ENCODE data around the gene EFNB2. TPM values are rescaled to one million over a fixed set of nuclear protein-coding genes. Genes with fewer than 3 reads are reported as not detected.
A peak's percentile ranks its signal among the peaks of the same experiment; 100 is the strongest.

EFNB2 gene
- total RNA-seq, 1 experiment from 2014 or later: 15.9 TPM

GRCh38 chr13:106533943-106534638 lies 1.4 kb downstream of the EFNB2 start:
- H3K4me1 Mint-ChIP-seq: peaks cover 59% of the 10 kb centered on the region
- H3K9me3 Mint-ChIP-seq: no peaks in the 10 kb centered on the region
- peaks cover 10% of the 10 kb centered on the region for H3K27me3 Mint-ChIP-seq (ENCODE audit: low read depth)
- DNase-seq (ENCODE audit: low spot score): peak; percentile 46
- no peaks in the 10 kb centered on the region for H3K36me3 Mint-ChIP-seq
- POLR2A ChIA-PET: interaction anchor here (0.8 to 1.9 kb wide), 2 partner anchors 33 to 482 kb away, joined by 3 to 9 read pairs; no protein-coding TSS in a partner anchor
- 0 out of 2 replicates have a peak, but pooled peaks have one; percentile 34 for TF ChIP-seq FOXP4 (CRISPR knock-in tag; IDR thresholded peaks at IDR 0.05)
- TF ChIP-seq HMGXB4 (CRISPR knock-in tag; IDR thresholded peaks at IDR 0.05): peak; percentile 65; the same call in 1 of the 2 replicates
- no peak for TF ChIP-seq ZNF532 (CRISPR knock-in tag; IDR thresholded peaks at IDR 0.05; ENCODE audit: borderline replicate concordance)
- TF ChIP-seq NFATC4 (CRISPR knock-in tag; IDR thresholded peaks at IDR 0.05): no peak
- 0 out of 2 replicates have a peak, but pooled peaks have one; percentile 53 for TF ChIP-seq E2F4 (CRISPR knock-in tag; IDR thresholded peaks at IDR 0.05; ENCODE audit: borderline replicate concordance, low read depth)
- TF ChIP-seq SMAD4 (CRISPR knock-in tag; IDR thresholded peaks at IDR 0.05): no peak
- TF ChIP-seq E2F5 (CRISPR knock-in tag; IDR thresholded peaks at IDR 0.05): 0 out of 2 replicates have a peak, but pooled peaks have one; percentile 38
- peak; percentile 60; the same call in 1 of the 2 replicates for TF ChIP-seq SMAD3 (CRISPR knock-in tag; IDR thresholded peaks at IDR 0.05; ENCODE audit: borderline replicate concordance)
- 0 out of 2 replicates have a peak, but pooled peaks have one; percentile 24 for TF ChIP-seq ZNF138 (CRISPR knock-in tag; conservative IDR thresholded peaks at IDR 0.05)
- TF ChIP-seq MAX (CRISPR knock-in tag; IDR thresholded peaks at IDR 0.05): 0 out of 2 replicates have a peak, but pooled peaks have one; percentile 16
- H3K27ac Mint-ChIP-seq: no peak overlapping the region
- peak overlapping the region; percentile 89 for H3K4me3 Mint-ChIP-seq
- 0 out of 2 replicates have a peak, but pooled peaks have one; percentile 0 for ATAC-seq
- CTCF ChIA-PET: interaction anchor here (0.6 to 1.4 kb wide), 7 partner anchors 62 to 1123 kb away, joined by 3 to 4 read pairs (median 4); no protein-coding TSS in a partner anchor

All from WTC11 (cell line).